SKM-1 (cell line): ENCODE results near the gene ELFN1.

Source experiments
- DNase-seq: peaks from one replicate; lab custom pipeline; 2025; ENCODE audit not compliant: unreplicated experiment; lab: John Stamatoyannopoulos, UW

The ELFN1 gene

GRCh38 chr7:1675036-1675671, 5.1 kb downstream of the ELFN1 start:
- no peak for DNase-seq

GRCh38 chr7:1675673-1676549, 5.8 kb downstream of the ELFN1 start:
- no peak for DNase-seq

DNA sequence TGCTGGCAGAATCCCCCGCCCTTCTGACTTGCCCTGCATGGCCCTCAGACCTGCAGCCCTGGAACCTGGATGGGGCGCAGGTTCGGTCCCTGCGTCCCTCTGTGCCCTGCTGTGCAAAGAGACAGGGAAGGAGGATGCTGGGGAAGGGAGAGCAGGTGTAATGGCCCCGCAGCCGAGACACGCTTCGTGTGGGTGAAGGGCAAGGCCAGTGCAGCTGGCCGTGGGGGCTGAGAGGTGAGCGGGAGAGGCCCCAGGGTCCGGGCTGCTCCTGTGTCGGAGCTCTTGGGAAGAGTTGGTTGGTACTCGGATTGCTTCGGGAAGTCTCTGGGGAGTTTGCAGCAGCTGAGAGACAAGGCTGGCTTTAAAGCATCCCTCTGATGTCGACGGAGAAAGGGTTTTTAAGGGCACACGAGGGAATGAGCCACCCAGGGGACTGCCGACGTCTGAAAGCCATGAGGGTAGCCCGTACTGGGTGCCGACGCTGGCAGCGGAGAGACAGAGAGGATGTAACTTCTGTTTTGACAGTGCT, 6.5 kb downstream of the ELFN1 start:
- DNase-seq = no peak

DNA sequence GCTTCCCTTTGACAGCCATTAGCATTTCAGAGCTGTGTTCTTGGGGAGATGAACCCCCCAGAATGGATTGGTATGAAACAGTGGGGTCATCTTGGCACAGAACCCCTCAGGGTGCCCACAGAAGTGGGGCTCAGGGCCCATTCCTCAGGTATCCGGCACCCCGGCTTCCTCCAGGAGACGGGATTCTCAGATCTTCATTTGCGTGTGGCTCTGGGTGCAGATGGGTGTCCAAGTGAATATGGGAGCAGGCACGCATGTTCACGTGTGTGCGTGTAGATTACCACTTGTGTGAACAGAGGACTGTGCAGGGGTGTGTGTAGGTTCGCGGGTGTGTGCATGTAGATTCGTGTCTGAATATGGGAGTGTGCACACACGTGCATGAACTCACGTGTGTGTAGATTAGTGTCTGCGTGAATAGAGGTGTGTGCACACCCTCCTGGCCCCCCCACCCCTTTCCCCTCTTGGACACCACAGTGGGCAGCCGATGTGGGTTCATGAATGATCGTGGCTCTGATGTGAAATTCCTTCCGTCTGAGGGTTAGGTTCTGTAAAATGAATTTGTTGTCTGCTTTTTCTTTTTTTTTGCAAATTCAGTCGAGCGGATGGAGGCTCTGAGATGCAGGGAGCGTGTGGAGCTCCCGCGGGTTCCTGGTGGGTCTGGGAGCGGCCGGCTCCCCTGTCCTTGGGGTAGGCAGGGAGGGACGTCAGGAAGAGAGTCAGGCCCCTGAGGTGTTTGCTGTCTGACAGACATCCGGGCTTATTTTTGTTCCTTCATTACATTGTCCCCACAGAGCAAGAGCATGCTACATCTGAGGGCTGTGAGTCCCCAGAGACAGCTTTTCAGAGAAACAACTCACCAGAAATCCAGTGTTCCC, 7.4 kb downstream of the ELFN1 start:
- DNase-seq = no peak

- no peak for DNase-seq
Measured at GRCh38 chr7:1678081-1678543, 8.0 kb downstream of the ELFN1 start.

DNA sequence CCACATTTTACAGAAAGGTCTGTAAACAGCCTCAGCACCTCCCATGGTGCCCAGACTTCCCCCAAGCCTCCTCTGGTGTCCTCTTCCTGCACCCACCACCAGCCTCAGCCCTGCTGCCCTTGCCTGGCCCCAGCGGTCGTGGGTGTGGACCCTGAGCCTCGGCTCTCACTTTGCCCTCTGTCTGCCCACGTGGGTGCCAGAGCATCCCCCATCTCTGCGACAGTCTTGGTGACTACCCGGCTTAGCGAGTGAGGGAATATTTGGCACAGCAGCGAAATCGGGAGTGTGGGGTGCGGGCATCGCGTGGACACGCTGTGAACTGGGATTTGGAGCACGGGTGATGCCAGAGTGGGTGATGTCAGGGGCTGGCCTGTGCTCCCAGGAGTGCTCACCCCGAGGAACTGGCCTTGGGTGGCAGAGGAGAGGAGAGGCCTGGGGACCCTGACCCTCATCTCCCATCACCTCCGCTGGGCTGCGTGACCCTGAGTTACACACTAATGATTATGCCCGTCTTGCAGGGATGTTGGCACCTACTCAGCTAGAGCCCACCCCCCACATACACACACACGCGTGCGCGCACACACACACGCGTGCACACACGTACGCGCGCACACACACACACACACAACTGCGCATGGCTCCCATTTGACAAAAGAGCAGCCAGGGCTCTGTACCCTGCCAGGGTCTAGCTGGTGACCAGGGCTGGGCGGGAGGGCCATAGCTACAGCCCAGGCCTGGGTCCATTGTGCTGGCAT, 8.7 kb downstream of the ELFN1 start:
- no peak for DNase-seq

DNA sequence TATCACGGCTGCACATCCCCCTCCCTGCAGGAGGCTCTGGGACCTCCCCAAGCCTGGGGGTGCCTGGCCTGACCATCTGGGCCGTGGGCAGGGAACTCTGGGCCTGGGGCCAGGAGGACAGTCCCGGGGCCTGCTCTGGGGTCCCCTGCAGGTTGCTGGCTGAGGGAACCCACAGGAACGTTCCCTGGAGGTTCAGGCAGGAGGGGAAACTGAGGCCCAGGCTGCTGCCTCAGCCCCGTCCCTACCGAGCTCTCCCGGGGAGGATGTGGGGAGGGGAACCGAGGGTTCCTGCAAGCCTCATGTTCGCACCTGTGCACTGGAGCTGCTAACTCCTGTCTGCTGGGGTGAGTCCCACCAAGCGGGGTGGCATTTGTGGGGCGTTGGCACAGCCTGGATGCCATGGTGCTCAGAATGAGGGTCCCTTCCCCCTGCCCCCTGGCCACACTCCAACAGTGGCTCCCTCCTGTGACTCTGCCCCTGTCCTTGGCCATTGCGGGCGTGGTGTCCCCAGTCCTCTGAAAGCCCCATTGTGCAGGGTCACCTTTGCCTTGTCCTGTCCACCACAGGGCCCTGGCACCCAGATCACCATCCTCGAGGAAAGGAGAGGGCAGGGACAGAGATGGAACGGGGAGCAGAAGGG, 9.4 kb downstream of the ELFN1 start:
- DNase-seq = no peak

DNA sequence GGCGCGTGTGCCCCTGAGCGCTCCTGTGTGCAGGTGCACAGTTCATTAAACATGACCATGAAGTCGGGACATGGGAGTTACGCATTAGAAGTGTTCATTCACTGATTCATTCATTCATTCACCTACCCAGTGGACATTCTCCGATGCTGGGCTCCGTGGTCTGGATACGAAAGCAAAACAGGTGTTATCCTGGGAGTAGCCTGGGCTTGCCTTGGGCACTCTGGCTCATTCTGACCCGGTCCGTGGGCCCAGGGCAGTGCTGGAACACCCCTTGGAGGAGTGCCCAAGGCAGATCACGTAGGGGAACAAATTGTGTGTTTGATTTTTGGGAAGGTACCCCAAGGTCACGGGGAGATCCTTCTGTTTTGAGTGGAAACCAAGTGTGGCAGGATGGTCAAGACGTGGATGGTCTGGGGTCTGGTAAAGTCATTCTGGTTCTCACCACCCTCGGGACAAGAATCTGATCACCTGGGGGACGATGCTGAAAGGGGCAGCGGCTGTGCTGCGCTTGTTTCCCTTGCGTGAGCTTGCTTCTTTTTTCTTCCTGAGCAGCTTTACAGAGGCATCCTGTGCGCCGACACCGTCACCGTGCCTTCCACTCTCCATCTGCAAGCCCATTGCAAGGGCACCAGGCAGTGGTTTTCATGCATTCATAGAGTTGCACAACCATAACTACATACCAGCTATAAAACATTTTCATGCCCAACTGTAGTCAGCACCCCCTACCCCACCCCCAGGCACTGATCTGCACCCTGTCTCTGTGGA, 10.1 kb downstream of the ELFN1 start:
- DNase-seq = no peak

DNA sequence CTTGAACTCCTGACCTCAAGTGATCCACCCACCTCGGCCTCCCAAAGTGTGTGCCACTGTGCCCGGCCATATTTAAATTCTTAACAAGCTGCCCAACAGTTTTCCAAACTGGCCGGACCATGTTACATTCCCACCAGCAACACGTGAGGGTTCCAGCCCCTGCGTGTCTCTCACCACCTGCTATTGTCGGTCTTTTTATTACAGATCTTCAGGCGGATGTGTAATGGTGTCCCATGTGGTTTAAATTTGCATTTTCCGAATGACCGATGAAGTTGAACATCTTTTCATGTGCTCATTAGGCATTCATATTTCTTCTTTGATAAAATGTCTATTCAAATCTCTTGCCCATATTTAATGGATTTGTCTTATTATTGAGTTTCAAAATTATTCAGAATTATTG, 11.5 kb downstream of the ELFN1 start:
- DNase-seq = no peak

DNA sequence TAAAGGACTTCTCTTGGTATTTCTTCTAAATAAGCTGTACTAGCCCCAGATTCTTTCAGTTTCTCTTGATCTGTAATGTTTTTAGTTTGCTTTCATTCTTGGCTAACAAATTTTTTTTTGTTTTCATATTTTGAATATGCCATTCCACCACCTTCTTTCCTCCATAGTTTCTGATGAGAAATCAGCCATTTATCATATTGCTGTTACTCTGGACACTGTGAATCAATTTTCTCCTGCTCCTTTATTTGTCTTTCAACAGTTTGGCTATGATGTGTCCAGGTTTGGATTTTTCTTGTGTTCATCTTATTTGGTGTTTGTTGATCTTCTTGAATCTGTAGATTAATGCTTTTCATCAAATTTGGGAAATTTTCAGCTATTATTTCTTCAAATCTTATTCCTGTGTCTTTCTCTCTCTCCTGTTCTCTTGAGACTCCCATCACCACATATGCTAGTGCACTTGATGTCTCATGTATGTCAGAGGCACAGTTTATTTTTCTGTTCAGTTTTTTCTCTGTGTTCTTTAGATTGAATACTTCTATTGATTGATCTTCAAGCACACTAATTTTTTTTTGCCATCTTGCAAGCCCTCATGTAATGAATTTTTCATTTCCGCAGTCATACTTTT, 15.0 kb downstream of the ELFN1 start:
- no peak for DNase-seq

- no peak for DNase-seq
Measured at GRCh38 chr7:1688542-1688941, 18.5 kb downstream of the ELFN1 start.

DNA sequence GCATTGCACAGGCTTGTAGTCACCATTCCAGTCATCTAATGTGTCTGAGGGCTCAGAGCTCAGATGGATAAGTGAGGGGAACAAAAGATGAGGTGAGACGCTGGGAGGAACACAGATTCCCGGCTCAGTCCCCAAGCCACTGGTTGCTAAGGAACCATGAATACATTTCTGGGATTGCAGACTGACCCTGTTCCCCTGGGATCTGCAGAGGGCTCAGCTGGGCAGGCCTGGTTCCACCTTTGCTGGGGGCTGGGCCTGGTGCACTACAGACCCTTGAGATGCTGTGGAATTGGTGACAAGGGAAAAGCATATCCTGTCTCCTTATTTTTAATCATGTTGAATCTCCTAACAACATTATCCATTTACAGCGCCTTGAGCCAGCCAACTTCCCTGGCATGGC, 19.2 kb downstream of the ELFN1 start:
- no peak for DNase-seq

DNA sequence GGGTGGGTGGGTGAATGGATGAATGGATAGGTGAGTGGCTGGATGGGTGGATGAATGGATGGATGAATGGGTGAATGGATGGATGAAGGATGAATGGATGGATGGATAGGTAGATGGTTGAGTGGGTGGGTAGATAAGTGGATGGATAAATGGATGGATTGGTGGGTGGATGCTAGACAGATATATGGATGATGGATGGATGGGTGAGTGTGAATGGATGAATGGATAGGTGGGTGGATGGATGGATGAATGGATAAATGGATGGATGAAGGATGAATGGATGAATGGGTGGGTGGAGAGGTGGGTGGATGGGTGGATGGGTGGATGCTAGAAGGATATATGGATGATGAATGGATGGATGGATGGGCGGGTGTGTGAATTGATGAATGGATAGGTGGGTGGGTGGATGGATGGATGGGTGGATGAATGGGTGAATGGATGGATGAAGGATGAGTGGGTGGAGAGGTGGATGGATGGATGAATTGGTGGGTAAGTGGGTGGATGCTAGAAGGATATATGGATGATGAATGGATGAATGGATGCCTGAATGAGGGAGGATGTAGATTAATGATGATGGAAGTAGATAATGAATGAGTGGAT, 20.4 kb downstream of the ELFN1 start:
- DNase-seq = no peak

DNA sequence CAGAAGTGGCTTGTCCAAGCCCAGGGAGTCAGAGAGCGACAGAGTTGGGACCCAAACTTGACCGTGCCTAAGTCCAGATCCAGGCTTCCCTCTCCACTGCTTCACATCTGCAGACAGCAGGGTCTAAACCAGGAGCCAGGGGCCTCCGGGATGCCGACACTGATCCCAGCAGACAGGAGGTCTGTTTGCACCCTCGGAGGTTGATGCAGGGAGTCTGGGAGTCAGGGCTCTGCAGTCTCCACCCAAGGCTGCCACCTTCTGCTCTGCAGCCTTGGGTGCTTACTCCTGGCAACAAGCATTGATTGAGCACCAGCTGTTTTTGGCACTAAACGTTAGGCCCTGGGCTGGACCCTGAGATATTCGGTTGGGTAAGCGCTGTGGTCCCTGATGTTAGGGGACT, 21.0 kb downstream of the ELFN1 start:
- DNase-seq = no peak

GRCh38 chr7:1691601-1692514, 21.8 kb downstream of the ELFN1 start:
- DNase-seq = no peak

DNA sequence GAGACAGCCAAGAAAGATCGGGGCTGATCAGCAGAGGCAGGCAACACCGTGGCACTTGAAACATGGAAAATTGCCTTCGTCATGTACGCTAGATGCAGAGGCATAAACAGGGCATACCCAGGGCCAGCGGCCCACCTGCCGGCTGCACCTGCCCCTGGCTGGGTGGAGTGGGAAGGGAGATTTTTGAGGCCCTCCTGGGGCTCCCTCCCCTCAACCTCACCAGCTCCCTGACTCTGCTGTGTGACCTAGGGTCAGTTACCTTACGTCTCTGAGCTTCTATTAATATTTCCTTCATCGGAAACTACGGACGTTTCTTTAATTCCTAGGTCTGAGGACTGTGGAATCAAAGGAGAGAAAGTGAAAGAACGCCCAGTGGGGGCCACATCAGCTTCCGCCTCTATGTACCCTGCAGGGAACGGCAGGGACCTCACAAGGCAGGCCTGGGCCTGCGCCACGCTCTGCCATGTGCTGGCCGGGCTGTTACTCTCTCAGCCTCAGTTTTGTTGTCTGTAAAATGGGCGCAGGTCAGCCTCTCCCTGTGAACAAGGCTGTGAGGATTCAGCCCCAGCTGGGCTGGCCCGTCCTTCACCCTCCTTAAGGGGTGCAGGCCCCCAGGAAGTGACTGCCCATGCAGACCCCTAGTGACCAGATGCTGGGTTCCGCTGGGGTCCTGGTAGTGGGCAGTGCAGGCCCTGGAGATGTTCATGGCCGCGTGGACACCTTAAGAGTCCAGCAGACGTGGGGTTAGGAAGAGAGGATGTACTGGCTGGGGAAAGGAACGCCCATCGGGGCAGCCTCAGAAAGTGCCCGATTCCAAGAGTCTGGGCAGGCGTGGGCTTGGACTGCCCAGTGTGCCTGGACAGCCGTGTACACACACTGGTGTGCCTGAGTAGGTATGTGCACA, 22.7 kb downstream of the ELFN1 start:
- DNase-seq = no peak
